SIG-M5 (cell line): ENCODE data around the gene PRPF38A.
A peak's percentile ranks its signal among the peaks of the same experiment; 100 is the strongest.

Source experiments
- DNase-seq: peaks from one replicate; lab custom pipeline; 2025; lab: John Stamatoyannopoulos, UW

The PRPF38A gene

DNA sequence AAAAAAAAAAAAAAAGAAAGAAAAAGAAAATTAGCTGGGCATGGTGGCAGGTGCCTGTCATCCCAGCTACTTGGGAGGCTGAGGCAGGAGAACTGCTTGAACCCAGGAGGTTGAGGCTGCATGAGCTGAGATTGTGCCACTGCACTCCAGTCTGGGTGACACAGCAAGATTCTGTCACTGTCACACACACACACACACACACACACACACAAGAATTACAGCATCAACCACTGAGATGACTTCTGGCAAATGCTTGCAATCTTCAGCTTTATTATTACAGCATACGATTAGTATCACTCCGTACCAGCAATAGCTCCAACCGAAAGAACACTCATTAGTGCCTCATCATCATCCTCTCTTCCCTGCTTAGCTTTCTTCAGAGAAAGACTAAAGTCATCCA is 4.8 kb upstream of the PRPF38A start:
- no peak for DNase-seq

DNA sequence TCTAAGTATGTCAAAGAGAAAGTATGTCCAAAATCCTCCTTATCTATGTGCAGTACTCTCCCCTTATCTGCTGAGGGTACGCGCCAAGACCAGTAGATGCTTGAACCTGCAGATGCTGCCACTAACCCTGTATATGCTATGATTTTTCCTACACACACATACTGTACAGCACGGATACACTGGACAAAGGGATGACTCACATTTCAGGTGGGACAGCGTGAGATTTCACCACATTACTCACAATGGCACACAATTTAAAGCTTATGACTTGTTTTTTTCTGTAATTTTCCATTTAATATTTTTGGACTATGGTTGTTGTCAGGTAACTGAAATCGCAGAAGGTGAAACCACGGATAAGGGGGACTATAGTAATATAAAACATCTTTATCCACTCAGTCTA is 4.3 kb upstream of the PRPF38A start:
- DNase-seq: no peak

DNA sequence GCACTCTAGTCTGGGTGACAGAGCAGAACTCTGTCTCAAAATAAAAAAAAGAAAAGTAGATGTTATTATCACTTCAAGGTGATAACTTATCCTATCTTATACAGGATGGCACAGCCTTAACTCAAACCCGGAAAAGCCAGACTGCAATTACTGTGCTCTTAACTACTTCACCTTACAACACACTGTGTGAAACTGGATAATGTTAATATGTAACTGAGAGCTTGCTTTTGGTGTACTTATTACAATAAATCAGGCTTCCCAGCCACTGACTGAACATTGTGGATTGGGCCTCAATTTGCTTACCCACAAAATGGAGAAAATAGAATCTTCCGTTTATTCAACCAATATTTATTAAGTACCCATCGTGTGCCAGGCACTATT is 1.6 kb upstream of the PRPF38A start:
- no peak for DNase-seq

DNA sequence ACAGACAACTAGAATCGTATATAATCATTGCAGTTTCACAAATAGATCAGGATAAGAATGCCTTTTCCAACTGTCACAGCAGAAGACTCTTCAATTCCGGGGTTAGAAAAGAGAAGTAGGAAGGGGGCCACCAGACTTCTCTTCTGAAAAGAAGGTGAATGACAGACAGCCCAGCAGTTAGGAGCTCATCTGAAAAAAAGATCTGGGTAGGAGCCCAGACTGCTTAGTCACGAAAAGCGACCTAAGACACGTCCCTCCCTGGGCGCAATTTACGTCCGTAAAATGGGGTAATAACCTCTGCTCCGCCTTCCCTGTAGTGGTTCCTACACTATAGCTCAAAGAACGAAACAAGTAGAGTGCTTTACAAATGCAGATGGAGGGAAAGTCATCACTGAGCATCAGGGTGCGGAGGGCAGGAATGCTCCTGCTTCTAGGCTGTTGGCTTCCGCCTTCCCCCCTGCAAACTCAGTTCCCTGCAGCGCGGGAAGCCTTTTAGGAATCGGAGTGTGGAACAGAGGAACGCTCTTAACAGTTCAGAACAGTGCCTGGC is 761 bp upstream of the PRPF38A start:
- peak; percentile 61 for DNase-seq

DNA sequence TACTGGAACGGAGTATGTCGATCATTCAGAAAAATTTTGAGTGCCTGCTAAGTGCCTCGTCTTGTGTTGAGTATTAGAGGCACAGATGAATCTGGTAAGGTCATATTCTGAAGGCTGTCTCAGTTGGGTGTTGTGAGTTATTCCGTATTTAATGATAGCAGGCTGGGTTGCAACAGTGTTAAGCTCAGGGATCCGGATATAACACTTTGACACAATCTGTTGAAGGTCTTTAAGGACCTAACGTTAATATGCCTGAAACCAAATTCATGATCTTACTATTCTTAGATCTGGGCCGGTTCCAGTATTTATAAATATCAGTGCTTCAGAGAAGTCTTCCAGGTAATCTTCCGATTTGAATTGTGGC is 555 bp downstream of the PRPF38A start:
- no peak for DNase-seq

DNA sequence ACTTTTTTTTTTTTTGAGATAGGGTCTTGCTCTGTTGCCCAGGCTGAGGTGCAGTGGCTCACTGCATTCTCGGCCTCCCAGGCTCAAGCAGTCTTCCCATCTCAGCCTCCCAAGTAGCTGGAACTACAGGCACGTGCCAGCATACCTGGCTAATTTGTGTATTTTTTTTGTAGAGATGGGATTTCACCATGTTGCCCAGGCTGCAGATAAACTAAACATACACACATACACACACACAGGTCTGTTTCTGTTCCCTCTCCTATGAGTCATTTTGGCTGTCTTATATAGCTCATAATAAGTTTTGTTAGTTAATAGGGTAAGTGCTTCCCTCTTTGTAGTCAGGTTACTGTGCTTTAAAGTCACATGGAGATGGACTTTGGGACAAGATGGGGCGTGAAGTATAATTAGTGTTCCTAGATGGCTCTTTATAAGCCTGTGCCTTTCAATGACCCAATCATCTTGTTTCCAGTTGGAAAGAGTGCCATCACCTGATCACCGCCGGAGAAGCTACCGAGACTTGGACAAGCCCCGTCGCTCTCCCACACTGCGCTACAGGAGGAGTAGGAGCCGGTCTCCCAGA is 9.1 kb downstream of the PRPF38A start:
- DNase-seq: no peak

DNA sequence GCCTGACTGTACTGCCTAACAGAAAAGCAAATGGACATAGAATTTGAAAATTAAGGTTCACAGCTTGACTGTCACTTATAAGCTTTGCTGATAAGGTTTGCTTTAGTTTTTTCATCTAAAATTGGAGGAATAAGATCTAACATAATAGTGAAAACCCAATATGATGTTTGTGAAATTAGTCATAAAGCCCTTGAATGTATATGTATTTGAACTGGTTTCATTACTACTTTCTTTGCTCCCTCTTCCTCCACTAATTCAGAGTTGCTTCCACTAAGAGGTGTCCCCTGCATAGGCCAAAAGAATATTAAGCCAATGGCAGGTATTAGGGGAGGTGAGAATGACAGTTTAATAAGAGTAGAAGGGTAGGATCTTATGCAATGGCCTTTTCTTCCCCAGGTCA is 10.5 kb downstream of the PRPF38A start:
- no peak for DNase-seq

DNA sequence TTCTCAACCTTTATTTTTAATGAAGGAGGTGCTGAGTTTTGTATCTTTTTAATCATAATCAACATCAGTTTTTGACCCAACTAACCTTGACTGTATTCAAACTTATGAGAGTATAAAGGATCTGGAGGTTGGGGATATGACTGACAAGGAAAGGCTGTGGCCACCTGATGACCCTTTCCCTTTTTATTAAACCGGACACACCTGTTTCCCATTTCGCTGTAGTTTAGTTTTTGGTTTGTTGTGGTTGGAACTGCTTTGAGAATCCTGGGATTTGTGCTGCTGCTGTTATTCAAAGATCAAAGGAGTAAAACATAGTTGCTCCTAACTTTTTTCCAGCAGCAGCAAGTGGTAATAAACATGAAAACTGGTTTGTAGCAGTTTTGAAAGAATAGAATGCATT is 12.4 kb downstream of the PRPF38A start:
- DNase-seq: no peak

DNA sequence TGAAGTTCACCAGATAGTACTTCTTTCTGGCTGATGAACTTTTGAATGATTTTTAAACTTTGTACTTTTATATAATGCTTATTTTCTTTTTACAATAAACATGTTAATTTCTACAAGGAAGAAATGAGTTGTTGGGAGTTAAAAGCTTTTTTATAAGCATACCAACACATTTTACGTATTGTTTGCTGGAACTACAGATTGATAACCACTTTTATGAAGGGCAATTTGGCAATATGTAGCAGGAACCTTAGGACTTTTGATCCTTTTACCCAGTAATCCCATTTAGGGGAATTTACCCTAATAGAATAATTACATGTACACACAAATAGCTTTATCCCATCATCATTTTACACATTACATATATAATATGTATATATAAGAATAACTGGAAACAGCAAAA is 16.3 kb downstream of the PRPF38A start:
- DNase-seq: no peak

DNA sequence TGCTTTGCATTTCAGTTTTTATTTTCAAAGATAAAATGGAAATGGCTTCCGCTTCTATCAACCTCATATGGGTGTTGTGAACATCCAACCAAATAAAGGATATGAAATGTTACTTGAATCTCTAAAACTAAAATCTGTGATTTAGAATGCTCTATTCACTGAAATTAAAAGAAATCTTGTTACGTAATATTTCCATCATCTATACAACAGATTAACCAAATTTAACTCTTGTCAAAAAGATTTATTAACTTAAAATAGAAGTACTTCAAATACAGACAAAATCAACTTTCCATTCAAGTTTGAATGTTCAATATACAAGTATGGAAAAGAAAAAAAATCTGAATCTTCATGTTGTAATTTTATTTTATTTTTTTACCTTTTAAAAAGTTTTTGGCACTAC is 18.7 kb downstream of the PRPF38A start:
- DNase-seq: no peak

DNA sequence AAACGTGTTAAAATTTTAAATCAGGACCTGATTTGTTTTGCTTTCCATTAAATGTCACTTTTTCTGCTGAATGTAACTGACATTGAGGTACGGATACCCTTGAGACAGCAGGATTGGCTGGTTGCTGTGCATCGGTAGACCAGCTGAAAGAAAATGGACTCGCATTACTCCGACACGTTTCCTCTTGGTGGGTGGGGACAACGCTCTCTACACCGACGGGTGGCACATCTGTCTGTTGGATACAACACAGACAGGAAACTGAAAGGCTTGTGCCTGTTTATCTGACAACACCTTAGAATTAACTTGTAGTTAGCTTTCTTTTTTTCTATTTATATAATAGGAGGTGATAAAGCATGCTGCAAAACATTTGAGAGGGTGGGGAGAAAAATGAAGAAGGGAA is 19.4 kb downstream of the PRPF38A start:
- no peak for DNase-seq

DNA sequence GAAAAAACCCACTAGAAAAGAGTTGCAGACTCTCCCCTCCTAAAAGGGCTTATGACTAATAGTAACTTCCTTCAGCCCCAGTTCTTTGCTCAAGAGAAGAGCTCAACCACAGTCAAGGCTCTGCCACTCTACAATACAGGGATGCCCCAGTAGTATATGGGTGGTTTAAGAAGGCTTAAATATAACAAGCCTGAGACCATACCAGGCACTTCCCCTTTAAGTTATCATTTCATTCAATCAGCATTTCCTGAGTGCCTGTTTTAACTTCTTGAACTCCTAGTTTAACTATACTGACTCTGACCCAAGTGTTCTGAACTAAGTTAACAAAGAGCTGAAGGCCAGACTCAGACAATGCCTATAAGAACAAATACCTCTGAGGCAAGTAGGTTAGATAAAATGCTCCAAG is 19.8 kb downstream of the PRPF38A start:
- peak; percentile 51 for DNase-seq

DNA sequence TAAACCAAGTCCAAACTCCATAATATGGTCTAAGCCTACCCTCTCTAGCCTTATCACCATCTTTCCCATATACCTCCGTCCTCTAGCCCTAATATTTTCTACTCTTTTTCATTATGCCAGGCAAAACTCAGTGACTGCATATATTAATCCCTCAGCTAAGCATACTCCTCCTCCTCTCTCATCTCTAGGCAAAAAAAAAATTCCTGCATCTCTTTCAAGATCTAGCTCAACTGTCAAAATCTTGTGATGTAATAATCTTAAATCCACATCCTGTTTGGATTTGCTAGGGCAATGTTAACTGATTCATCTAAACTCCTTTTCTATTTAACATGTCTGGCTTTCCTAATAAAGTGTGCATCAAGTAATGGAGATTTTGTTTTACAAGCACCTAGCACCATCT is 20.4 kb downstream of the PRPF38A start:
- DNase-seq: no peak

DNA sequence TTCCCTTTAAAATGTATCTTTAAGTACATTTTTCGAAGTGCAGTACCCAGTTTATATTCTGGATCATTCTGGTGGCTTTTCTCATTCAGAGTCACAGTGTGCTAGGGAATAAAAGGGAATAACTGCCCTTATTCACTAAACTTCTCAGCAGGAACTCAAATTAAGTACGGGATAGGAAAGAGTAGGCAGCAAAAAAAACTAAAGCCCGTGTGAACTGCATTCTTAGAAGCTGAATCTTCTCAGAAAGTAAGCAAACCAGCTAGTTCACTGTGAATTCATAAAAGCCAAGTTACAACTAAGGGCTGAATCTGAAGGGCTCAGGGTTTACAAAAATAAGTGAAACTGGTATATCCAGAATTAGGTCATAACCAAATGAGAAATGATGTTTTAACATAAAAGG is 22.0 kb downstream of the PRPF38A start:
- no peak for DNase-seq

DNA sequence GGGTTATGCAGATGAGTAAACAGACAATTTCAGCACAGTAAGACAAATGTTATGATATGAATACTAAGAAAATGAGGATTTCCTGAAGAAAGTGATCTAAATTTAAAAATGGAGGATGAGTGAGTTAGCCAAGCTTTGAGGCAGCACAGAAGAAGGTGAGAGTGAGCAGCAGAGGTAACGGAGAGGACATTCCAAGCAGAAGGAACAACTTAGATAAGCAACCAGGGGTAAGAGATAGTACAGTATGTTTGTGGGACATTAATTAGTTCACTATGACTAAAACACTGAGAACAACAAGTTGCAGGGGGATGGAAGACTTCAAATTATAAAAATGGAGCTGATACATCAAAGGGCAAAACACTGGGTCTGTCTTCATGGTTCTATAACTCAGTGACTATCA is 22.8 kb downstream of the PRPF38A start:
- DNase-seq: no peak

DNA sequence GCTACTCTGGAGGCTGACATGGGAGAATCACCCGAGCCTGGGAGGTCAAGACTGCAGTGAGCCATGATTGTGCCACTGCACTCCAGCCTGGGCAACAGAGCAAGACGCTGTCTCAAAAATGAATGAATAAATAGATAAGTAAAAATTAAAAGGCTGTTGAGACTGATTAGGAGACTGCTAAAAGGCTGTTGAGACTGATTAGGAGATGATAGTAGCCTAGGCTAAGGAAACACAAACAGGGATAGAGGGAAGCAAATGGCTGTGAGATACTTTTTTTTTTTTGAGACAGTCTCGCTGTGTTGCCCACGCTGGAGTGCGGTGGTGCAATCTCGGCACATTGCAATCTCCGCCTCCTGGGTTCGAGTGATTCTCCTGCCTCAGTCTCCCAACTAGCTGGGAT is 28.4 kb downstream of the PRPF38A start:
- DNase-seq: no peak

DNA sequence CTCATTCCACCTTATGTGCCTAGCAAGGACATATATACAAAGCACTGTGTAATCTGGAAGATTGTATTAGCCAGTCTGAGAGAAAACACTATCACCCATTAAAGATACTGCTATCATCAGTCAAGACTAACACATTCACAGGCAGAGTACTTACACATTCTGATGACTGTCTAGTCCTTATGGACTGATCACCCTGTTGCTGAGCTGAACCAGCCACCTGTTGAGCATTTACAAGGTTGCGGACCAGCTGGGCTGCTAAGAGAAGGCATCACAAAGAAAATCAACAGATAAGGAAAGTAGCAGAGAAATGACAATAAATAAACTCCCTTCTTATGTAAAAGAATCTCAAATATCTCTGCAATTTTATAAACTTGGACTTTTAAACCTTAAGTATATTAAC is 30.8 kb downstream of the PRPF38A start:
- no peak for DNase-seq

DNA sequence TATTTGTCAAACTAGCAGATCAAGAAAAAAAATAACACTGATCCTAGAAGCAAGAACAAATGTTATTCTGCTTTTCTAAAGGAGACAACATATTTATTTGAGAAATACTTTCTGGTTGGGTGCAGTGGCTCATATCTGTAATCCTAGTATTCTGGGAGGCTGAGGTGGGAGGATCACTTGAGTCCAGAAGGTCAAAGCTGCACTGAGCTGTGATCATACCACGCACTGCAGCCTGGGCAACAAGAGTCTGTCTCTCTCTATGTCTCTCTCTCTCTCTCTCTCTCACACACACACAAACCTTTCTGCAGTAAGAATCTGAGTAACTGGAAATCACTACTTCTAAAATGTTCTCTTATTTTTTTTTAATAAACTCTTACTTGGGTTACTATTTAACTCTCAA is 31.2 kb downstream of the PRPF38A start:
- DNase-seq: no peak

DNA sequence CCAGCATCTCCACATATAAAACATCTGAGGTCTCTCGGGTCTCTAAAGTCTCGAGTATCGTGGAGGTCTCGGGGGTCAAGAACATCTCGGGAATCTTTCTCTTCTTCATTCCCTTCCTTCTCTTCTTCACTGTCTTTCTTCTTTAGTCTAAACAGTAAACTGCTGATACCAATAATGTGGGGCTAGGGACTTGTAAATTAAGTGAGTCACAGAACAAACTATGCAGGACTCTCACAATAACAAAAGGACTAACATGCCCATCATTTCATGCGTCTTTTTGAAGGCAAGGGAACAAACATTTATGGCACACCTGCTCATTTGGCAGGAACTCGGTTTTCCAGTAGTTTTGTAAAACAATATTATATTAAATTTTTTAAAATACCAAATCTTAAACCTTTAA is 32.4 kb downstream of the PRPF38A start:
- no peak for DNase-seq

DNA sequence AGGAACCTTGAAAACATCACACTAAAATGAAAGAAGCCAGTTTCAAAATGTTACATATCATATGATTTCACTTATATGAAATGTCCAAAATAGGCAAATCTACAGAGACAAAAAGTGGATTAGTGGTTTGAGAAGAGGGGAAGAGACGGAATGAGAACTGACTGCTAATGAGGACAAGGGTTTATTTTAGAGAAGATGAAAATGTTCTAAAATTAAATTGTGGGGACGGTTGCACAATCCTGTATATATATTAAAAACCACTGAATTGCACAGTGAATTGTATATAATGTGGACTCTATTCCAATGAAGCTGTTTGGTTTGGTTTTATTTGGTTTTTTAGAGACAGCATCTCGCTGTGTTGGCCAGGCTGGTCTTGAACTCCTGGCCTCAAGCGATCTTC is 35.6 kb downstream of the PRPF38A start:
- no peak for DNase-seq

DNA sequence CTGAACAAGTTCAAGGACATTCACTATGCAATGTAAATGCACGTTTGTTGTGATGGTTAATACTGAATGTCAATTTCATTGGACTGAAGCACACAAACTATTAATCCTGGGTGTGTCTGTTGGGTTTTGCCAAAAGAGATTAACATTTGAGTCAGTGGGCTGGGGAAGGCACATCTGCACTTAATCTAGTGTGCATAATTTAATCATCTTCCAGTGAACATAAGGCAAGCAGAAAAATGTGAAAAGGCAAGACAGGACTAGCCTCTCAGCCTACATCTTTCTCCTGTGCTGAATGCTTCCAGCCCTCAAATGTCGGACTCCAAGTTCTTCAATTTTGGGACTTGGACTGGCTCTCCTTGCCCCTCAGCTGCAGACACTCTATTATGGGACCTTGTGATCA is 40.1 kb downstream of the PRPF38A start:
- DNase-seq: no peak

DNA sequence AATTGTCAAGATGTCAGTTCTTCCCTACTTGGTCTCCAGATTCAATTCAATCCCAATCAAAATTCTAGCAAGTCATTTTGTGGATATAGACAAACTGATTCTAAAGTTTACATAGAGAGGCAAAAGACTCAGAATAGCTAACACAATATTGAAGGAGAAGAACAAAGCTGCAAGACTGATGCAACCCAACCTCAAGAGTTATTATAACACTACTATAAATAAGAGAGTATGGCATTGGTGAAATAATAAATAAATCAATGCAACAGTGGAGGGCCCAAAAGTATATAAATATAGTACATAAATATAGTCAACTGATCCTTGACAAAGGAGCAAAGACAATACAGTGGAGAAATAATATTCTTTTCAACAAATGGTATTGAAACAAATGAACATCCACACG is 49.7 kb downstream of the PRPF38A start:
- DNase-seq: no peak

DNA sequence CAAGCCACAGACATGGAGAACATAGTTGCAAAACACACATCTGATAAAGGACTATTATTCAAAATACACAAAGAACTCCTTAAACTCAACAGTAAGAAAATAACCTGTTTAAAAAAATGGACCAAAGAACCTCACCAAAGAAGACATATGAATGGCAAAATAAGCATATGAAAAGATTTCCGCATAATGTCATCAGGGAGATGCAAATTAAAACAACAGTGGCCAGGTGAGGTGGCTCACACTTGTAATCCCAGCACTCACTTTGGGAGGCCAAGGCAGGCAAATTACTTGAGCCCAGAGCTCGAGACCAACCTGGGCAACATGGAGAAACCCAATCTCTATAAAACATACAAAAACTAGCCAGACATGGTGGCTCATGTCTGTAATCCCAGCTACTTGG is 50.4 kb downstream of the PRPF38A start:
- DNase-seq: no peak

DNA sequence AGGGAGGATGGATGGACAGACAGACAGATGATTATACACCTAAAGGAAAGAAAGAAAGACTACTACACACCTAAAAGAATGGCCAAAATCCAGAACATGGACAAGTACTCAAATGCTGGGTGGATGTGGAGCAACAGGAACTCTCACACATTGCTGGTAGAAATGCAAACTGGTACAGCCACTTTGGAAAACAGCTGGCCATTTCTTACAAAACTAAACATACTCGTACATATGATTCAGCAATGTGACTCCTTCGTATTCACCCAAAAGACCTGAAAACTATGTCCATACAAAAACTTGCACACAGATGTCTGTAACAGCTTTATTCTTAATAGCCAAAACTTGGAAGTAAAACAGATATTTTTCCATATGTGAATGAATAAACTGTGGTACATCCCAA is 51.3 kb downstream of the PRPF38A start:
- DNase-seq: no peak

DNA sequence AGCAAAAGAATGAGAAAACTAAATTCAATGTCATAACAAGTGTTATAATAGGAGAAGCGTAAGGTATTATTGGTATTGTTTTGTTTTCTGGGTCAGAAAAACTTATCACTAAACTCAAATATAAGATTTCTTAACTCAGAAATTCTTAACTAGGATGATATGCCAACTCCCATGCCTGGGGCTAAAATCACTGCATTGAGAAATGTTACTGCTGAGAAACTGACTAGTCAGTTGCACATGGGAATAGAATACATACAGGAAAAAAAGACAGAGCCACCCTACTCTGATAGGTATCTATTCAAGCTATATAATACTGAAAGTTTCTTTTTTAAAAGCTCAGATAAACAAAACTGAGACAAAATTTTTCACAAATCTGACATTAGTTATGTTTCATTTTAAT is 56.3 kb downstream of the PRPF38A start:
- no peak for DNase-seq
